ENCODE results near the gene EMP2. TPM values are rescaled to one million over a fixed set of nuclear protein-coding genes. Genes with fewer than 3 reads are reported as not detected.

EMP2 gene
- total and polyA plus RNA-seq, 2 of the 4 experiments (the other 2 are of a cell fraction) = 13.8 to 18.3 TPM

DNA sequence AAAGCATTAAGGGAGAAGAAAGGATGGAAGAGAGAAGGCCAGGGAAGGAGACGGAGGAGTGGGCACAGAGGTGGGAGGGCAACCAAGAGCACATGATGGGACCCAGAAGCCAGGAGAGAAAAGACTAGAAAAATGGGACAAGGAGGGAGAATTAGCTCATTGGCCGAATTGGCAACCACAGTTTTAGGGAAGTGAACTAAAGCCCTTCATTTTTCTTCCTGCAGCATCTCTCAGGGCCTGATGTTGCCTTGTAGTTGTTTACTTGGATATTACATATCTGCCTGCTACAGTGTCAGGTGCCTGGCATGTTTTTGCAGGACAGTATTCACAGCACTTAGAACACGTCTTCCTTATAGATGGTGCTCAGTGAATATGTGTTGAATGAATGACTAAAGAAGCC lies 19.0 kb downstream of the EMP2 start:
- in situ Hi-C loops (cut with MboI; ENCODE audit: low sequenced_read_pairs) = no loop called here

More for the DNA sequence above, 19.0 kb downstream of the EMP2 start:
- H2AK9ac ChIP-seq (replicated peaks; ENCODE audit: low read depth, low read length, poor library complexity) = no peak overlapping the region
- H3K4me2 ChIP-seq (ENCODE audit: low read depth, low read length) = no peak overlapping the region
- H4K8ac ChIP-seq (ENCODE audit: low read depth in 2 of 2, low read length in 2 of 2) = no peak overlapping the region
- no peak overlapping the region for H3K18ac ChIP-seq (ENCODE audit: low read depth, low read length)
- H4K20me1 ChIP-seq (ENCODE audit: insufficient read depth, low read length) = peaks cover 6% of the 10 kb centered on the region; the same call in 1 of the 2 replicates
- no peak overlapping the region for H2AFZ ChIP-seq (replicated peaks; ENCODE audit: low read length, poor library complexity)
- 0 out of 2 replicates have a peak, but pooled peaks cover 2% of the 10 kb centered on the region for H3K36me3 ChIP-seq (ENCODE audit: control insufficient read depth, insufficient read depth, low read length)
- ATAC-seq (ENCODE audit: low read depth) (no peak), DNase-seq (no peak)
- TF ChIP-seq, protein P1, sequence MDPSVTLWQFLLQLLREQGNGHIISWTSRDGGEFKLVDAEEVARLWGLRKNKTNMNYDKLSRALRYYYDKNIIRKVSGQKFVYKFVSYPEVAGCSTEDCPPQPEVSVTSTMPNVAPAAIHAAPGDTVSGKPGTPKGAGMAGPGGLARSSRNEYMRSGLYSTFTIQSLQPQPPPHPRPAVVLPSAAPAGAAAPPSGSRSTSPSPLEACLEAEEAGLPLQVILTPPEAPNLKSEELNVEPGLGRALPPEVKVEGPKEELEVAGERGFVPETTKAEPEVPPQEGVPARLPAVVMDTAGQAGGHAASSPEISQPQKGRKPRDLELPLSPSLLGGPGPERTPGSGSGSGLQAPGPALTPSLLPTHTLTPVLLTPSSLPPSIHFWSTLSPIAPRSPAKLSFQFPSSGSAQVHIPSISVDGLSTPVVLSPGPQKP (IDR thresholded peaks at IDR 0.05; ENCODE audit: borderline replicate concordance, low read depth, low read length) = no peak
- TF ChIP-seq MXI1 (IDR thresholded peaks at IDR 0.05; ENCODE audit: borderline replicate concordance, low read depth, low read length) = no peak
- TF ChIP-seq, protein P2, sequence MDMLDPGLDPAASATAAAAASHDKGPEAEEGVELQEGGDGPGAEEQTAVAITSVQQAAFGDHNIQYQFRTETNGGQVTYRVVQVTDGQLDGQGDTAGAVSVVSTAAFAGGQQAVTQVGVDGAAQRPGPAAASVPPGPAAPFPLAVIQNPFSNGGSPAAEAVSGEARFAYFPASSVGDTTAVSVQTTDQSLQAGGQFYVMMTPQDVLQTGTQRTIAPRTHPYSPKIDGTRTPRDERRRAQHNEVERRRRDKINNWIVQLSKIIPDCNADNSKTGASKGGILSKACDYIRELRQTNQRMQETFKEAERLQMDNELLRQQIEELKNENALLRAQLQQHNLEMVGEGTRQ (IDR thresholded peaks at IDR 0.05; ENCODE audit: low read depth, low read length) = no peak
- TF ChIP-seq MAFK (IDR thresholded peaks at IDR 0.05; ENCODE audit: low read depth, low read length) = no peak
- TF ChIP-seq POLR2A (IDR thresholded peaks at IDR 0.05; ENCODE audit: low read depth, low read length) = no peak
- TF ChIP-seq RFX5 (IDR thresholded peaks at IDR 0.05; ENCODE audit: low read depth, low read length) = no peak
- no peak for TF ChIP-seq RAD21 (IDR thresholded peaks at IDR 0.05; ENCODE audit: low read length)
- no peak for TF ChIP-seq RCOR1 (IDR thresholded peaks at IDR 0.05; ENCODE audit: insufficient replicate concordance, low read length)
- TF ChIP-seq CHD1 (IDR thresholded peaks at IDR 0.05; ENCODE audit: low read depth, low read length) = no peak
- TF ChIP-seq SMC3 (IDR thresholded peaks at IDR 0.05; ENCODE audit: low read depth, low read length) = no peak
- no peak for TF ChIP-seq MAZ (IDR thresholded peaks at IDR 0.05; ENCODE audit: borderline replicate concordance, low read depth, low read length)
- TF ChIP-seq FOS (IDR thresholded peaks at IDR 0.05; ENCODE audit: low read depth, low read length) = no peak
- TF ChIP-seq, protein P3, sequence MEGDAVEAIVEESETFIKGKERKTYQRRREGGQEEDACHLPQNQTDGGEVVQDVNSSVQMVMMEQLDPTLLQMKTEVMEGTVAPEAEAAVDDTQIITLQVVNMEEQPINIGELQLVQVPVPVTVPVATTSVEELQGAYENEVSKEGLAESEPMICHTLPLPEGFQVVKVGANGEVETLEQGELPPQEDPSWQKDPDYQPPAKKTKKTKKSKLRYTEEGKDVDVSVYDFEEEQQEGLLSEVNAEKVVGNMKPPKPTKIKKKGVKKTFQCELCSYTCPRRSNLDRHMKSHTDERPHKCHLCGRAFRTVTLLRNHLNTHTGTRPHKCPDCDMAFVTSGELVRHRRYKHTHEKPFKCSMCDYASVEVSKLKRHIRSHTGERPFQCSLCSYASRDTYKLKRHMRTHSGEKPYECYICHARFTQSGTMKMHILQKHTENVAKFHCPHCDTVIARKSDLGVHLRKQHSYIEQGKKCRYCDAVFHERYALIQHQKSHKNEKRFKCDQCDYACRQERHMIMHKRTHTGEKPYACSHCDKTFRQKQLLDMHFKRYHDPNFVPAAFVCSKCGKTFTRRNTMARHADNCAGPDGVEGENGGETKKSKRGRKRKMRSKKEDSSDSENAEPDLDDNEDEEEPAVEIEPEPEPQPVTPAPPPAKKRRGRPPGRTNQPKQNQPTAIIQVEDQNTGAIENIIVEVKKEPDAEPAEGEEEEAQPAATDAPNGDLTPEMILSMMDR (conservative IDR thresholded peaks at IDR 0.05; ENCODE audit: low read depth, low read length) = no peak
- TF ChIP-seq CEBPB (IDR thresholded peaks at IDR 0.05; ENCODE audit: low read depth, low read length) = no peak
- TF ChIP-seq BHLHE40 (IDR thresholded peaks at IDR 0.05; ENCODE audit: low read depth, low read length) = no peak
- no peak for TF ChIP-seq NFE2L2 (IDR thresholded peaks at IDR 0.05; ENCODE audit: low read depth, low read length)
- ChIA-PET POLR2A (ENCODE audit: unreplicated experiment) (no interaction called here), CTCF (no interaction called here)
- no peak overlapping the region for H3K4me3 ChIP-seq (ENCODE audit: insufficient read depth, low read depth, low read length)
- H4K5ac ChIP-seq (ENCODE audit: low read depth, low read length) = no peak overlapping the region
- peaks cover 3% of the 10 kb centered on the region; the same call in 1 of the 2 replicates for H3K9me3 ChIP-seq (ENCODE audit: control insufficient read depth, insufficient read depth, low read length)
- peaks cover 3% of the 10 kb centered on the region; the same call in 1 of the 2 replicates for H3K4me1 ChIP-seq (ENCODE audit: control insufficient read depth, insufficient read depth, low read length)
- H3K4ac ChIP-seq (ENCODE audit: low read depth, low read length) = no peak overlapping the region
- H2BK5ac ChIP-seq (ENCODE audit: low read depth, low read length, poor library complexity, severe bottlenecking) = no peak overlapping the region
- no TSS peak for BruUV-seq (replicated peaks)
- dilution Hi-C loops (cut with HindIII; ENCODE audit: low sequenced_read_pairs, unreplicated experiment) (no loop called here), intact Hi-C loops (cut with micrococcal nuclease) (no loop called here)
- no peaks in the 10 kb centered on the region; the same call in 1 of the 2 replicates for H3K9me1 ChIP-seq (ENCODE audit: insufficient read depth, low read length)
- no peak overlapping the region for H3K56ac ChIP-seq (ENCODE audit: extremely low read depth, insufficient read depth, low read length)
- H3K27me3 ChIP-seq (ENCODE audit: control insufficient read depth, insufficient read depth, low read length) = no peaks in the 10 kb centered on the region
- no peak overlapping the region for H2BK15ac ChIP-seq (ENCODE audit: low read depth, low read length)
- H3K27ac ChIP-seq (ENCODE audit: insufficient read depth, low read length) = no peak overlapping the region
- H2BK120ac ChIP-seq (ENCODE audit: low read depth, low read length) = no peak overlapping the region
- H2AK5ac ChIP-seq (ENCODE audit: low read depth, low read length) = no peak overlapping the region
- no peak overlapping the region for H3K14ac ChIP-seq (replicated peaks; ENCODE audit: low read depth, low read length)
- no peak overlapping the region for H4K91ac ChIP-seq (ENCODE audit: insufficient read depth, low read depth, low read length)
- no peak overlapping the region for H3K23ac ChIP-seq (ENCODE audit: low read depth, low read length)
- no peak overlapping the region for H2BK20ac ChIP-seq (ENCODE audit: low read depth, low read length)
- WGBS, 2 experiments (ENCODE audit: extremely low coverage in 2 of 2, insufficient read length in 1 of 2) = 100% methylated on average over 1 of the region's 3 CpGs; no CpG with 5 or more reads in 1 of the 2 experiments
- H3K79me1 ChIP-seq (ENCODE audit: low read depth in 1 of 2, low read length in 2 of 2) = peaks cover 38 to 50% of the 10 kb centered on the region in 2 experiments
- no peak overlapping the region for H3K9ac ChIP-seq (ENCODE audit: low read depth, low read length)
